HCT116 (cell line): ENCODE data around the gene DENND1A. TPM values are rescaled to one million over a fixed set of nuclear protein-coding genes. Genes with fewer than 3 reads are reported as not detected.

Experiments
- ATAC-seq: fragments of 200-7000 bp; cut with Tn5 transposase; 2 replicates; pipeline ENCODE4 v1.9.1; 2020; ENCODE audit warnings: mild to moderate bottlenecking, moderate library complexity
- BruUV-seq: library from RNA; stranded (reverse); fragments of 400-500 nt; replicated peaks from 2 replicates; lab custom pipeline; 2021; lab: Mats Ljungman, UMichigan
- CTCF ChIA-PET: fragments of 300-600 bp; sonication (Branson Sonifier 250); formaldehyde crosslinking; loops from one replicate; lab custom pipeline; 2021; ENCODE audit warnings: antibody characterized with exemption; lab: Charles Lee
- POLR2A ChIA-PET: fragments of 300-600, 350-600 bp; sonication (Branson Sonifier 250); formaldehyde crosslinking; loops from one replicate; lab custom pipeline; 2021; ENCODE audit warnings: antibody characterized with exemption; lab: Charles Lee
- RAD21 ChIA-PET, 2 experiments: fragments of 300-600 bp; sonication (Branson Sonifier 250); formaldehyde crosslinking; loops; one replicate each; lab custom pipeline; 2023; ENCODE audit warnings: low total read pairs in 2 of 2; ENCODE audit not compliant: uncharacterized antibody in 2 of 2, unreplicated experiment in 2 of 2, low non-redundant PET in 1 of 2; lab: Charles Lee
- DNase-seq: peaks from one replicate; pipeline ENCODE4 v3.0.0-alpha.2; 2010; ENCODE audit warnings: low read depth, low spot score
- H2AFZ ChIP-seq: fragments of 200-600 bp; shearing (Covaris generic), sonication (generic); 2 replicates; pipeline ENCODE4 v1.6.1; 2017; ENCODE audit warnings: low read depth, mixed run types, mixed read lengths, antibody characterized with exemption, low read length; ENCODE audit not compliant: poor library complexity, severe bottlenecking
- H3K27ac ChIP-seq: 2 replicates; pipeline ENCODE4 v1.5.1; 2012; ENCODE audit warnings: low read depth, low read length
- H3K27me3 ChIP-seq: fragments of 200-600 bp; sonication (generic); 2 replicates; pipeline ENCODE4 v1.6.1; 2016; ENCODE audit warnings: mixed run types, low read length, mixed read lengths; ENCODE audit not compliant: insufficient read depth
- H3K36me3 ChIP-seq, 2 experiments: fragments of 200-500 bp in 1 of 2; fragments of 200-600 bp in 1 of 2; sonication (Bioruptor generic) in 1 of 2; sonication (generic) in 1 of 2; 2 replicates each; pipeline versions ENCODE4 v1.5.1 to v1.6.1; 2014 to 2016; ENCODE audit warnings: low read length in 2 of 2, inconsistent platforms in 1 of 2, mixed read lengths in 1 of 2, mixed run types in 1 of 2; ENCODE audit not compliant: insufficient read depth in 2 of 2, control insufficient read depth in 1 of 2
- H3K4me1 ChIP-seq, 2 experiments: fragments of 200-600 bp in 1 of 2; sonication (generic) in 1 of 2; 2 replicates each; pipeline versions ENCODE4 v1.5.1 to v1.6.1; 2012 to 2017; ENCODE audit warnings: low read length in 2 of 2, inconsistent platforms in 1 of 2, mild to moderate bottlenecking in 1 of 2, mixed read lengths in 1 of 2, mixed run types in 1 of 2, moderate library complexity in 1 of 2; ENCODE audit not compliant: insufficient read depth in 2 of 2, control insufficient read depth in 1 of 2
- H3K4me2 ChIP-seq: fragments of 200-600 bp; sonication (generic); 2 replicates; pipeline ENCODE4 v1.6.1; 2017; ENCODE audit warnings: mixed run types, low read length, mixed read lengths
- H3K4me3 ChIP-seq, 2 experiments: fragments of 200-600 bp in 1 of 2; sonication (generic) in 1 of 2; replicated peaks in 1 of 2; 2 replicates each; pipeline ENCODE4 v1.5.1; 2011 to 2016; ENCODE audit warnings: low read length in 2 of 2, control low read depth in 1 of 2, low read depth in 1 of 2, mild to moderate bottlenecking in 1 of 2, mixed read lengths in 1 of 2, mixed run types in 1 of 2
- H3K79me2 ChIP-seq: fragments of 200-600 bp; sonication (generic); 2 replicates; pipeline ENCODE4 v1.6.1; 2017; ENCODE audit warnings: mild to moderate bottlenecking, mixed run types, low read length, moderate library complexity, mixed read lengths; ENCODE audit not compliant: insufficient read depth
- H3K9ac ChIP-seq: fragments of 200-600 bp; sonication (generic); 2 replicates; pipeline ENCODE4 v1.6.1; 2016; ENCODE audit warnings: low read length, mixed read lengths
- H3K9me2 ChIP-seq: fragments of 200-600 bp; sonication (generic), shearing (Covaris generic); 2 replicates; pipeline ENCODE4 v1.6.1; 2017; ENCODE audit warnings: mixed run types, mild to moderate bottlenecking, moderate library complexity; ENCODE audit not compliant: insufficient read depth
- H3K9me3 ChIP-seq, 2 experiments: fragments of 200-500 bp in 1 of 2; fragments of 200-600 bp in 1 of 2; sonication (Bioruptor generic) in 1 of 2; sonication (generic) in 1 of 2; 2 replicates each; pipeline ENCODE4 v1.6.1; 2014 to 2017; ENCODE audit warnings: low read length in 2 of 2, mixed read lengths in 2 of 2, inconsistent platforms in 1 of 2, low read depth in 1 of 2, mild to moderate bottlenecking in 1 of 2, mixed run types in 1 of 2, moderate library complexity in 1 of 2; ENCODE audit not compliant: control insufficient read depth in 1 of 2, insufficient read depth in 1 of 2
- H4K20me1 ChIP-seq: fragments of 200-600 bp; sonication (generic), shearing (Covaris generic); 2 replicates; pipeline ENCODE4 v1.6.1; 2017; ENCODE audit warnings: mixed run types, mild to moderate bottlenecking, moderate library complexity; ENCODE audit not compliant: insufficient read depth
- ATF3 ChIP-seq: IDR thresholded peaks from 2 replicates; pipeline ENCODE4 v1.6.1; 2012
- CEBPB ChIP-seq: IDR thresholded peaks from 2 replicates; pipeline ENCODE4 v1.6.1; 2012; ENCODE audit warnings: low read depth
- ELF1 ChIP-seq: IDR thresholded peaks from 2 replicates; pipeline ENCODE4 v1.6.1; 2012; ENCODE audit warnings: low read depth, borderline replicate concordance
- FOSL1 ChIP-seq: IDR thresholded peaks from 2 replicates; pipeline ENCODE4 v1.6.1; 2012; ENCODE audit warnings: low read depth
- MAX ChIP-seq: IDR thresholded peaks from 2 replicates; pipeline ENCODE4 v1.6.1; 2012
- REST ChIP-seq: IDR thresholded peaks from 2 replicates; pipeline ENCODE4 v1.6.1; 2012; ENCODE audit warnings: low read depth
- YY1 ChIP-seq: IDR thresholded peaks from 2 replicates; pipeline ENCODE4 v1.6.1; 2011; ENCODE audit warnings: low read length, low read depth, moderate library complexity, mild to moderate bottlenecking; ENCODE audit not compliant: insufficient replicate concordance; ENCODE audit errors: extremely low read depth
- ZNF274 ChIP-seq: fragments of 200-500 bp; sonication (Bioruptor generic); IDR thresholded peaks from 2 replicates; pipeline ENCODE4 v1.6.1; 2014; ENCODE audit warnings: mild to moderate bottlenecking, low read depth, low read length, inconsistent platforms
- intact Hi-C: fragments of 100-400 bp; cut with micrococcal nuclease; formaldehyde crosslinking; loops from 2 replicates; pipeline ENCODE4 v1.10.0; 2022
- total RNA-seq: library from RNA; stranded (reverse); gene quantifications from one replicate; pipeline ENCODE4 v1.2.1, GENCODE V29; 2021; ENCODE audit not compliant: unreplicated experiment

Gene DENND1A
- total RNA-seq, 1 experiment from 2014 or later: 33.0 TPM

GRCh38 chr9:123465304-123465703, 464.6 kb downstream of the DENND1A start:
- intact Hi-C loops: no loop called here
- no peaks in the 10 kb centered on the region for H3K27me3 ChIP-seq
- H3K4me1 ChIP-seq: no peaks in the 10 kb centered on the region
- no peak overlapping the region for H3K4me2 ChIP-seq
- no peak for DNase-seq
- H3K4me3 ChIP-seq: no peak overlapping the region
- no peaks in the 10 kb centered on the region for H4K20me1 ChIP-seq
- no peak for ATAC-seq
- no peaks in the 10 kb centered on the region for H3K9me2 ChIP-seq
- H3K79me2 ChIP-seq: no peaks in the 10 kb centered on the region
- BruUV-seq: no TSS peak
- no peak overlapping the region for H3K27ac ChIP-seq
- H3K9ac ChIP-seq: no peak overlapping the region
- POLR2A ChIA-PET: interaction anchor here (0.7 kb wide), 1 partner anchor 799 kb away, joined by 4 read pairs; no protein-coding TSS in a partner anchor
- CTCF ChIA-PET: no interaction called here
- RAD21 ChIA-PET: no interaction called here
- H3K36me3 ChIP-seq: no peaks in the 10 kb centered on the region
- no peak for TF ChIP-seq YY1
- TF ChIP-seq REST: no peak
- no peak for TF ChIP-seq ELF1
- TF ChIP-seq ATF3: no peak
- TF ChIP-seq MAX: no peak
- TF ChIP-seq ZNF274: no peak
- no peak for TF ChIP-seq CEBPB
- no peak for TF ChIP-seq FOSL1
- no peak overlapping the region for H2AFZ ChIP-seq
- H3K9me3 ChIP-seq: no peaks in the 10 kb centered on the region
